Activated naive CD4-positive, alpha-beta T cell (primary cell): Measurements from ENCODE around the gene GPR3.
"Not testable (repeated sequence)": the region's sequence is repeated elsewhere in the genome, so short reads cannot be mapped to it uniquely, and the experiment has no call there.

Source experiments
- DNase-seq, 4 experiments: peaks; one replicate each; lab custom pipeline; 2025; lab: John Stamatoyannopoulos, UW

Gene GPR3

GRCh38 chr1:27399251-27400025 is 7.0 kb downstream of the GPR3 start:
- DNase-seq: no peak

- no peak for DNase-seq
These were observed 7.9 kb downstream of the GPR3 start for GRCh38 chr1:27400082-27400962.

GRCh38 chr1:27400963-27401341 is 8.5 kb downstream of the GPR3 start:
- DNase-seq: no peak

- no peak for DNase-seq
These were observed 9.9 kb downstream of the GPR3 start for GRCh38 chr1:27402349-27402754.

GRCh38 chr1:27403065-27403726 is 10.8 kb downstream of the GPR3 start:
- DNase-seq: peak in 1 of 4 experiments; percentile 24

GRCh38 chr1:27403931-27404330 is 11.5 kb downstream of the GPR3 start:
- no peak for DNase-seq

- DNase-seq: no peak
These were observed 12.7 kb downstream of the GPR3 start for GRCh38 chr1:27405074-27405473.

GRCh38 chr1:27405598-27406361 is 13.4 kb downstream of the GPR3 start:
- not testable (repeated sequence) for DNase-seq

- DNase-seq: no peak
These were observed 13.9 kb downstream of the GPR3 start for GRCh38 chr1:27406362-27406680.

- not testable (repeated sequence) for DNase-seq
These were observed 14.4 kb downstream of the GPR3 start for GRCh38 chr1:27406791-27407190.

GRCh38 chr1:27408151-27408550 is 15.7 kb downstream of the GPR3 start:
- DNase-seq: no peak

GRCh38 chr1:27409669-27410068 is 17.2 kb downstream of the GPR3 start:
- DNase-seq: no peak

GRCh38 chr1:27410709-27411108 is 18.3 kb downstream of the GPR3 start:
- no peak for DNase-seq

GRCh38 chr1:27412502-27412901 is 20.1 kb downstream of the GPR3 start:
- DNase-seq: no peak

GRCh38 chr1:27413004-27413403 is 20.6 kb downstream of the GPR3 start:
- DNase-seq: no peak

GRCh38 chr1:27414091-27414490 is 21.7 kb downstream of the GPR3 start:
- DNase-seq: no peak

GRCh38 chr1:27416387-27417111 is 24.1 kb downstream of the GPR3 start:
- DNase-seq: no peak

GRCh38 chr1:27417713-27418112 is 25.3 kb downstream of the GPR3 start:
- no peak for DNase-seq

- no peak for DNase-seq
These were observed 26.1 kb downstream of the GPR3 start for GRCh38 chr1:27418326-27419185.

- no peak for DNase-seq
These were observed 31.3 kb downstream of the GPR3 start for GRCh38 chr1:27423709-27424108.
